HG02763 (cell line): ENCODE data around the gene GAS2L1.

Experiments
- ATAC-seq: cut with Tn5 transposase; IDR thresholded peaks from one replicate; pipeline ENCODE4 v1.9.1; 2021; ENCODE audit warnings: mild to moderate bottlenecking, moderate library complexity; ENCODE audit not compliant: unreplicated experiment

GAS2L1 gene

DNA sequence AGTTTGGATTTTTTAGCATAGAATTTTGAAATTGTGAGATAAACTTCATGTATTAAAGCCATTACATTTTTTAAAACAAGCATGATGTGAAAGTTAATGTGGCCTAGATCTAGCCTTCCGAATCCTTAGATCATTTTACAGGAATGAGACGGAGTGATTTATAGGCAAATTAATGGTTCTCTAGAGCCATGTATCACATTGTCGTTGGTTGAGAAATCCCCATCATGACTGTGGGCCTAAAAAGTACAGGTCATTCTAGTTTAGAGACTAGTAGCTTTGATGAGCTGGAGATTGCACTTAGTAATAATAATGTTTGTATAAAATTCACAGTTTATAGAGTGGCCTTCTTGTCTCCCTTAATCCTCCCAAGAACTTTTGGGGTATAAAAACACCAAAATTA is 31.3 kb upstream of the GAS2L1 start:
- no peak for ATAC-seq

DNA sequence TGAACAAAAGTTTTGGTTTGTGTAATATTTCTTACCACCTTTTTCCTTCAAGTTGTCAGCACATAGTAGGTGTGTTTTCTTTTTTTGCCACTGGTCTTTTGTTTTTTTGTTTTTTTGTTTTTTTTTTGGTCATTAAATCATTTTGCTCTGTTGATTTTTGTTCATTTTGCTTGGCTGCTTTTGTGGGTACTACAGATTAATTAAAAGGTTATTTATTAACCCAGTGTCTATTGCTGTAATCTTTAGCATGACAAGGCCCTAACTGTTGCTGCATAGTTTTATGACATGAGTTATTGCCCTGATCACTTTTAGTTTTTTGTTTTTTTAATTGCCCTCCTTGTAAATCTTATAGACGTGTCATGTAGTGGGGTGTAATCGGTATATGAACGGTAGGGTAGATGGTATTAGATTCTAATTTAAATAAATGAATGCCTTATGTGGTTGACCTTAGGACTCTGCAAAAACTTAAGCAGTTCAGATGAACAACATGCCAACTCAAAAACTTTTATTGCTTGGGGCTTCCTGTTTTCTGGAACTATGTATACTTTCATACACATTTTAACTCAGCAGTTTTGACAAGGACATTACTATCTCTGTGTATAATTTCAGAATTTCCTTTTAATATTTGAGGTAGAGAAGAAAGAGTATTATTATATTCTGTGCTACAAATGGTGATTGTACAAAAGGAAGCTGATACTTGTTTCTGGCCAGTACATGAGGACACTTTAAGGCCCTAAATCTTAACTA is 30.5 kb upstream of the GAS2L1 start:
- no peak for ATAC-seq

DNA sequence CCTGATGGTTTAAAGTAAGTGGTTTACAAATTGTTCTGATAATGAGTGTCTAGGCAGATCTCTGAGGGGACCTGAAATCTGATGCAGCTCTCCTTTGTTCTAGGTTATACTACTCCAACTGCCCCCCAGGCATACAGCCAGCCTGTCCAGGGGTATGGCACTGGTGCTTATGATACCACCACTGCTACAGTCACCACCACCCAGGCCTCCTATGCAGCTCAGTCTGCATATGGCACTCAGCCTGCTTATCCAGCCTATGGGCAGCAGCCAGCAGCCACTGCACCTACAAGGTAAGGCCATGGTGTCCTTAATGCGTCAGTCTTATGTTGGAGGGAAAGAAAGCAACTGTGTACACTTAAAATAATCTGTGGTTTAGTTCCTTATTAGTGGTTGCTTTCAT is 28.5 kb upstream of the GAS2L1 start:
- ATAC-seq: no peak

DNA sequence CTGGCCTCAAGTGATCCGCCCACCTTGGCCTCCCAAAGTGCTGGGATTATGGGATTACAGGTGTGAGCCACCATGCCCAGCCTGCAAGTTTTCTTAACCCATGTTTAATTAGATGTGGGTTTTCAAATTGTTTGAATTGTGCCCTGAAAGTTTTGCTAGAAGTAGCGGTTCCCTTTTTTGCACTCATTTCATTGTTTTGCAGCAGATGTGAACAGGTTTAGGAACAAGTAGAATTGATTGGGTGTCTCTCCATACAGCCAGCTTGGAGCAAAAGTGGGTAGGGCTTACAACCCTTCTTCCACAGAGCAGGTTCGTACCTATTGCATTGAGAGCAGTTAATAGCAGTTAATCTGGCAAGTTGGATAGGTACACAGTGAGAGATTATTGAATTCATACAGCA is 22.3 kb upstream of the GAS2L1 start:
- ATAC-seq: no peak

DNA sequence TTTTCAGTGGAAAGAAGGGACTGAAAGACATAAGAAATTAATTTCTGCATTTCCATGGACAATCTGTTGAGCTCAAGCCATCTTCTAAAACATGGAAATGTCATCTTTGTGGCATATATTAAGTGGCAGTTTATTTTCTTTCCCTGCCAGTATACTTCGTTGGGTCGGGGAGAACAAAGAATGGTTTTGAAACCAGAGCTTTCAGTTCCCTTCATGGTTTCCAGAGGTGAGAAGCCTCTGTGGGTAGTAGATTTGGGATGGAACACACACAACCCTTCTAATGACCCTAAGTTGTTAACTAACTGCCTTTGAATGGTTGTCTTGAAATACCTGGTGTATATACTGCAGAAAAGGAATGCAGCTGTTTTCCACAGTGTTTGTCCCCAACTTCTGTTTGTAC is 17.6 kb upstream of the GAS2L1 start:
- no peak for ATAC-seq

GRCh38 chr22:29290061-29290460 is 16.4 kb upstream of the GAS2L1 start:
- ATAC-seq: no peak

GRCh38 chr22:29291215-29291614 is 15.2 kb upstream of the GAS2L1 start:
- no peak for ATAC-seq

DNA sequence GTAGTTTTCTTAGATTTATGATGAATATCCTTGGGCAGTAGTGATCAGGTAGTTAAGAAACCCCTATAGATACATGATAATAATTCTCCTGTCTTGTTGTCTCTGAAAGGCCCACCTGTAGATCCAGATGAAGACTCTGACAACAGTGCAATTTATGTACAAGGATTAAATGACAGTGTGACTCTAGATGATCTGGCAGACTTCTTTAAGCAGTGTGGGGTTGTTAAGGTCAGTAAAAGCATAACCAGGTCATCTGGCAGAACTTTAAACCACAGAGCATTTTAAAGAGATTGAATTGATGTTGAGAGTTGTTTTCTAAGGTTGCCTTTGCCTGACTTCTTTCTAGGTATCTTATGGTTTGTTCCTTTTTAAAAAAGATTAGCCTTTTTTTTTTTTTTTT is 14.1 kb upstream of the GAS2L1 start:
- ATAC-seq: no peak

- ATAC-seq: no peak
These were observed 7.8 kb upstream of the GAS2L1 start for GRCh38 chr22:29298641-29299040.

DNA sequence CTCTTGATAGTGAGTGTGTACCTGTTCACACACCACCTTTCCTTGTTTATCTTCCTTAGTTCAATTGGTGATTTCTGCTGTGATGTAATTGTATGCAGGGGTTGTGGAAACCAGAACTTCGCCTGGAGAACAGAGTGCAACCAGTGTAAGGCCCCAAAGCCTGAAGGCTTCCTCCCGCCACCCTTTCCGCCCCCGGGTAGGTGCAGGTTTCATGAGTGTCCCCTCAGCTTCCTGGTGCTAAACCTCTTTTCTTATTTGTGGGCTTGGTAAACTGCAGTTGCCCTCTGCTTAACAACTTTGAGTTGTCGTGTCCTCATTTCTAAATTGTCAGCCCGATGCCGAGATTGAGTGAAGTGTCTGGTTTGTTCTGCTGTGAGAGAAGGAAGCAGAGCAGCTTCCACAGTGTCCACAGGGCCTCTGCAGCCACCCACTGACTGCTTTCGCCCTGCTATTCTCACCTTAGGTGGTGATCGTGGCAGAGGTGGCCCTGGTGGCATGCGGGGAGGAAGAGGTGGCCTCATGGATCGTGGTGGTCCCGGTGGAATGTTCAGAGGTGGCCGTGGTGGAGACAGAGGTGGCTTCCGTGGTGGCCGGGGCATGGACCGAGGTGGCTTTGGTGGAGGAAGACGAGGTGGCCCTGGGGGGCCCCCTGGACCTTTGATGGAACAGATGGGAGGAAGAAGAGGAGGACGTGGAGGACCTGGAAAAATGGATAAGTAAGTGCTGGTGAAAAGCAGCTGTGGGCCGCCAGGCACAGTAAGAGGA is 7.1 kb upstream of the GAS2L1 start:
- no peak for ATAC-seq

DNA sequence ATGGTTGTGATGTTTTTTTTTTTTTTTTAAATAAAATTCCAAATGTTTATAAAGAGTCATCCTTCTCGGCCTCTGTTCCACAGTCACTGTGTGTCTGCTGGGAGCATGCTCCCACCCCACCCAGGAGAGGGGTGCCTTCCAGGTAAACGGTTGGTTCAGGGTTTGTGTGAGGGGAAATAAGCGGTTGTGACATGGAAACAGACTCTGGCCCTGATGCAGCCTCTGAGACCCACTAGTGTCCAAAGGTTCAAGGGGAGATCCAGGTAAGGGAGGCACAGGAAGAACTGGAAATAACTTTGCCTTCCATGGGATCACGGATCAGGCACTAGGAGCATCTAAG is 6.0 kb upstream of the GAS2L1 start:
- ATAC-seq: no peak

GRCh38 chr22:29300807-29301601 is 5.4 kb upstream of the GAS2L1 start:
- ATAC-seq: no peak

DNA sequence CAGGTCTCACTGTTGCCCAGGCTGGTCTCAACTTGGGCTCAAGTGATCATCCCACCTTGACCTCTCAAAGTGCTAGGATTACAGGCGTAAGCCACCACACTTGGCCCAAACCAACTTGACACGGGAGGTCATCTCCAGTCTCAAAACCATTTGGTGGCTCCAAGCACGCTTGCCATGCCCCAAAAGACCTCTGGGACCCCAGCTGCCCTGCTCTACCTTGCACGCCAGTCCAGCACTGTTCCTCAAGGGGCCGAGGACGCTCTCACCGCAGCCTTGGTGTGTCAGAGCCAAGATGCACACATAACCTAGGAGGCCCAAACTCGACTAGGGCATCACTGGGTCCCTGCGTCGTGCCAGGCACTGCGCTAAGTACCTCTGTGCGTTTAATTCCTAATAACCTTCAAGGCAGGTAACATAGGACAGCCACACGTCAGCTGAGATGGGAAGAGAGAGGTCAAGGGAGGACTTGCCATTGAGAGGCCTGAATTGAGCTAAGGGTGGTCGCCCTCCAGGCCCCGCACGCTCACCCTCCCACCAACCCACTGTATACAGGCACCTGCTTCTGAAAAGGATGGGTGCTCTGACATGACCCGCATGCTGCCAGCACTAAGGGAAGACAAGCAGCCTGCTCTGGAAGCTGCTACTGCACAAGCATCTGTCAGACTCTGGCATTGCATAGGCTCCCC is 4.6 kb upstream of the GAS2L1 start:
- no peak for ATAC-seq

DNA sequence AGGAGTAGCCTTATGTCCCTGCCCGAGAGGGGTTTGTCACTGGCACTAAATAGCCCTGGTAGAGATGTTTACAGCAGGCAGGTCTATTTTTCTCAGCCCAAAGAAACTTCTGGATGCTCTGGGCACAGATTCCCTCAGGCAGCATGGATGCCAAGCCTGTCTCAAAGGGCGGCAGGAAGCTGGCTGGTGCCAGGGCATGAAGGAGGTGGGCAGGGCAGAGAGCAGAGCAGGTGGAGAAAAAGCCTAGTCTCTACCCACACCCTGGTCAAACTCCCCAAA is 4.1 kb upstream of the GAS2L1 start:
- ATAC-seq: no peak

DNA sequence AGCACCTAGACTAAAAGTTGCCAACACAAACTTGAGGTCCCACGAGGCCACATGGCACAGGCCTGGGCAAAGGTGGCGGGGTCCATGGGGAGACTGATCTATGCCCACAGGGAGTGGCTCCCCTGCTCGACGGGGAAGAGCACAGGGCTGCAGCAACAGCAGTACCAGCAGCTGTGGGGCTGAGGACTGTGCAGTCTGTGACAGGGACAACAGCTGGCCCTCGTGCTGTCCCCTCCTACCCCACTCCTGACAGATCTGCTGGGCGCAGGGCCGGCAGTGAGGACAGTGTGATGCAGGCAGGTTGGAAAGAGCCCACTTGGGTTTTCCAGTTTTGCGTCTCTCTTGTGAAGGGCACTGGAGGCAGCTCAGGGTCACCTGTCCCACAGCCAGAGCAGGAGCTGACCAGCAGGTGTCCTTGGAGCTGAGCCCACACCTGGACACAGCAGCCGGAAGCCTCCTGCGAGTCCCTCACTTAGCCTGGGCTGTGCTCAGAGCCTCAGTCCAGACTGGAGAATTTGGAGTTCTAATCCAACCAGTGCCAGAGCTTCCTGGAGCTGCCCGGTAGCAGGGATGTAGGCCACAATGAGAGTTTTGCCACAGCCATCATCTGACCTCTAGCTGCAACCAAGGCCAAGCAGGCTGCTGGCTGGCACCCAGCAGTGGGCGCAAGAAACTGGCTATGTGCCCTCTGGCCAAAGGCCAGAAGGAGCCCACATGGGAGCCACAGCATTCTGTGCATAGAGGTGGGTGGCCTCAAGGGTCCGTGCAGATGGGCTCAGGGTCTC is 3.6 kb upstream of the GAS2L1 start:
- no peak for ATAC-seq

- ATAC-seq: no peak
These were observed 645 bp upstream of the GAS2L1 start for GRCh38 chr22:29305836-29306174.

GRCh38 chr22:29306835-29307595 is 565 bp downstream of the GAS2L1 start:
- no peak for ATAC-seq

DNA sequence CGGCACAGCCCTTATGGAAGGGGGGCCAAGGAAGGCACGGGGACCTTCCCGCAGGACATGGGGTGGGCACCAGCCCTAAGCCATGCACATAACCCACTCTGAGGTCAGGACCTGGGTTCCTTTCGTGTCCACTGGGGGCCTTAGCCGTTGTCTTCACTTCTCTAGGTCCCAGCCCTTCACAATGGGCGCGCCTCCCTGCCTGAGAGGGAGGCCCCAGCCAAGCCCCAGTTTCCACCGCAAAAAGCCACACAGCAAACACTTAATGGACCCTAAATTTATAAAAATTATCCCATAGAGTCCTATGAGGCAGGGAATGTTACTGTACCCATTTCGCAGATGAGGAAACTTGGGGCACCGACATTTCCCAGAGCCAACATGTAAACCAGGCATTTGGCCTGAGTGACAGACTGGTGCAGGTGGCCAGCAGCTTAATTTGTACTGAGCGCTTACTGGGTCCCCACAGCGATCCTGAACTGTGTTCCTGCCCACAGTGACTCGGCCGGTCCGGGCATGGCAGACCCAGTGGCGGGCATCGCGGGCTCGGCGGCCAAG is 1.2 kb downstream of the GAS2L1 start:
- ATAC-seq: no peak

- no peak for ATAC-seq
These were observed 1.8 kb downstream of the GAS2L1 start for GRCh38 chr22:29308148-29308790.
